ENCODE data around the gene SSR1. TPM values are rescaled to one million over a fixed set of nuclear protein-coding genes. Genes with fewer than 3 reads are reported as not detected.
A peak's percentile ranks its signal among the peaks of the same experiment; 100 is the strongest.

Gene SSR1
- total RNA-seq, 1 donor, result 205 TPM

- no peak for DNase-seq (ENCODE audit: low read depth)
- TF ChIP-seq CTCF (IDR thresholded peaks at IDR 0.05; ENCODE audit: insufficient read depth, low read length), result no peak
- H3K4me3 ChIP-seq (ENCODE audit: low read depth, low read length), result no peak overlapping the region
These were observed 39.3 kb downstream of the SSR1 start for GRCh38 chr6:7273709-7274108.

GRCh38 chr6:7271205-7271534, 41.8 kb downstream of the SSR1 start:
- TF ChIP-seq CTCF (IDR thresholded peaks at IDR 0.05; ENCODE audit: insufficient read depth, low read length), result no peak
- no peak for DNase-seq (ENCODE audit: low read depth)
- no peak overlapping the region for H3K4me3 ChIP-seq (ENCODE audit: low read depth, low read length)

GRCh38 chr6:7270320-7271204, 42.4 kb downstream of the SSR1 start:
- no peak for DNase-seq (ENCODE audit: low read depth)
- H3K4me3 ChIP-seq (ENCODE audit: low read depth, low read length), result no peak overlapping the region
- no peak for TF ChIP-seq CTCF (IDR thresholded peaks at IDR 0.05; ENCODE audit: insufficient read depth, low read length)

GRCh38 chr6:7269816-7270215, 43.2 kb downstream of the SSR1 start:
- peak; percentile 23 for DNase-seq (ENCODE audit: low read depth)
- no peak for TF ChIP-seq CTCF (IDR thresholded peaks at IDR 0.05; ENCODE audit: insufficient read depth, low read length)
- H3K4me3 ChIP-seq (ENCODE audit: low read depth, low read length), result no peak overlapping the region

- no peak for TF ChIP-seq CTCF (IDR thresholded peaks at IDR 0.05; ENCODE audit: insufficient read depth, low read length)
- DNase-seq (ENCODE audit: low read depth), result no peak
- H3K4me3 ChIP-seq (ENCODE audit: low read depth, low read length), result no peak overlapping the region
These were observed 44.0 kb downstream of the SSR1 start for GRCh38 chr6:7268816-7269555.

- H3K4me3 ChIP-seq (ENCODE audit: low read depth, low read length), result no peak overlapping the region
- no peak for TF ChIP-seq CTCF (IDR thresholded peaks at IDR 0.05; ENCODE audit: insufficient read depth, low read length)
- no peak for DNase-seq (ENCODE audit: low read depth)
These were observed 44.6 kb downstream of the SSR1 start for GRCh38 chr6:7268362-7268761.
